ENCODE data around the gene SLC39A11. TPM values are rescaled to one million over a fixed set of nuclear protein-coding genes. Genes with fewer than 3 reads are reported as not detected.

SLC39A11 gene
- total RNA-seq, 1 experiment from 2014 or later, result 56.1 TPM

DNA sequence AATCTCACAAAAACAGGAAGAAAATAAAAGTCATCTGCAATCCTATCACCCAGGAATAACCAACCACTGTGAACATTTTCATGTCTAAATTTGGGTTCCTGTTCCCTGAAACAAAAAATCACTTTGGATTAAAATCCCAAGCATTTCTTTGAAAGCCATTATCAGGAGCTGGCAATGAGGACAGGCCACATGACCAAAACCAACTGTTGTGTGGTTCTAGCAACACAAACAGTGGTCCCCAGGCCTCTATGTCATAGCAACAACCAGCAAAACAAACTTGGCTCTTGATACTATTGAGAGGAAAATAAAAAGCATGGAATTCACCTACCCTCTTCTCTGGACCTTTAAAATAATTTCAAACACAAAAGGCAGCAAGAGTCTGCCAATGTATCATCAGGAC is 252.5 kb downstream of the SLC39A11 start:
- no TSS peak for BruUV-seq (replicated peaks)
- in situ Hi-C loops (cut with HindIII; ENCODE audit: low pct_unique_long_range_greater_than_20kb, low sequenced_read_pairs) (no loop called here), intact Hi-C loops (cut with micrococcal nuclease; ENCODE audit: unreplicated experiment) (no loop called here)
- Histone ChIP-seq H3K27me3 (ENCODE audit: control insufficient read depth, insufficient read depth, low read length) (no peaks in the 10 kb centered on the region), H3K36me3 (ENCODE audit: control insufficient read depth, insufficient read depth, low read length) (no peaks in the 10 kb centered on the region), H3K4me3 (ENCODE audit: low read depth in 2 of 2, low read length in 2 of 2) (no peak overlapping the region), H3K9me3 (ENCODE audit: control insufficient read depth, insufficient read depth, low read depth, low read length) (no peaks in the 10 kb centered on the region), H3K4me1 (ENCODE audit: control insufficient read depth, insufficient read depth, low read length) (no peaks in the 10 kb centered on the region), H3K27ac (ENCODE audit: low read length) (no peak overlapping the region)
- TF ChIP-seq POLR2AphosphoS5 (IDR thresholded peaks at IDR 0.05; ENCODE audit: low read depth, low read length) (no peak), SIN3A (IDR thresholded peaks at IDR 0.05; ENCODE audit: borderline replicate concordance, insufficient read depth, low read depth, low read length) (no peak), TCF7L2 (IDR thresholded peaks at IDR 0.05; ENCODE audit: low read depth, low read length) (no peak)
- TF ChIP-seq, protein P1, sequence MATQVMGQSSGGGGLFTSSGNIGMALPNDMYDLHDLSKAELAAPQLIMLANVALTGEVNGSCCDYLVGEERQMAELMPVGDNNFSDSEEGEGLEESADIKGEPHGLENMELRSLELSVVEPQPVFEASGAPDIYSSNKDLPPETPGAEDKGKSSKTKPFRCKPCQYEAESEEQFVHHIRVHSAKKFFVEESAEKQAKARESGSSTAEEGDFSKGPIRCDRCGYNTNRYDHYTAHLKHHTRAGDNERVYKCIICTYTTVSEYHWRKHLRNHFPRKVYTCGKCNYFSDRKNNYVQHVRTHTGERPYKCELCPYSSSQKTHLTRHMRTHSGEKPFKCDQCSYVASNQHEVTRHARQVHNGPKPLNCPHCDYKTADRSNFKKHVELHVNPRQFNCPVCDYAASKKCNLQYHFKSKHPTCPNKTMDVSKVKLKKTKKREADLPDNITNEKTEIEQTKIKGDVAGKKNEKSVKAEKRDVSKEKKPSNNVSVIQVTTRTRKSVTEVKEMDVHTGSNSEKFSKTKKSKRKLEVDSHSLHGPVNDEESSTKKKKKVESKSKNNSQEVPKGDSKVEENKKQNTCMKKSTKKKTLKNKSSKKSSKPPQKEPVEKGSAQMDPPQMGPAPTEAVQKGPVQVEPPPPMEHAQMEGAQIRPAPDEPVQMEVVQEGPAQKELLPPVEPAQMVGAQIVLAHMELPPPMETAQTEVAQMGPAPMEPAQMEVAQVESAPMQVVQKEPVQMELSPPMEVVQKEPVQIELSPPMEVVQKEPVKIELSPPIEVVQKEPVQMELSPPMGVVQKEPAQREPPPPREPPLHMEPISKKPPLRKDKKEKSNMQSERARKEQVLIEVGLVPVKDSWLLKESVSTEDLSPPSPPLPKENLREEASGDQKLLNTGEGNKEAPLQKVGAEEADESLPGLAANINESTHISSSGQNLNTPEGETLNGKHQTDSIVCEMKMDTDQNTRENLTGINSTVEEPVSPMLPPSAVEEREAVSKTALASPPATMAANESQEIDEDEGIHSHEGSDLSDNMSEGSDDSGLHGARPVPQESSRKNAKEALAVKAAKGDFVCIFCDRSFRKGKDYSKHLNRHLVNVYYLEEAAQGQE (IDR thresholded peaks at IDR 0.05; ENCODE audit: insufficient read depth in 1 of 2, low read depth in 2 of 2, low read length in 1 of 2), result no peak
- TF ChIP-seq, protein P2, sequence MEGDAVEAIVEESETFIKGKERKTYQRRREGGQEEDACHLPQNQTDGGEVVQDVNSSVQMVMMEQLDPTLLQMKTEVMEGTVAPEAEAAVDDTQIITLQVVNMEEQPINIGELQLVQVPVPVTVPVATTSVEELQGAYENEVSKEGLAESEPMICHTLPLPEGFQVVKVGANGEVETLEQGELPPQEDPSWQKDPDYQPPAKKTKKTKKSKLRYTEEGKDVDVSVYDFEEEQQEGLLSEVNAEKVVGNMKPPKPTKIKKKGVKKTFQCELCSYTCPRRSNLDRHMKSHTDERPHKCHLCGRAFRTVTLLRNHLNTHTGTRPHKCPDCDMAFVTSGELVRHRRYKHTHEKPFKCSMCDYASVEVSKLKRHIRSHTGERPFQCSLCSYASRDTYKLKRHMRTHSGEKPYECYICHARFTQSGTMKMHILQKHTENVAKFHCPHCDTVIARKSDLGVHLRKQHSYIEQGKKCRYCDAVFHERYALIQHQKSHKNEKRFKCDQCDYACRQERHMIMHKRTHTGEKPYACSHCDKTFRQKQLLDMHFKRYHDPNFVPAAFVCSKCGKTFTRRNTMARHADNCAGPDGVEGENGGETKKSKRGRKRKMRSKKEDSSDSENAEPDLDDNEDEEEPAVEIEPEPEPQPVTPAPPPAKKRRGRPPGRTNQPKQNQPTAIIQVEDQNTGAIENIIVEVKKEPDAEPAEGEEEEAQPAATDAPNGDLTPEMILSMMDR (IDR thresholded peaks at IDR 0.05), result no peak
- POLR2A ChIA-PET, result no interaction called here
- DNase-seq (ENCODE audit: low read depth, low spot score), result no peak
- no peak for ATAC-seq
- CTCF ChIA-PET, result no interaction called here

DNA sequence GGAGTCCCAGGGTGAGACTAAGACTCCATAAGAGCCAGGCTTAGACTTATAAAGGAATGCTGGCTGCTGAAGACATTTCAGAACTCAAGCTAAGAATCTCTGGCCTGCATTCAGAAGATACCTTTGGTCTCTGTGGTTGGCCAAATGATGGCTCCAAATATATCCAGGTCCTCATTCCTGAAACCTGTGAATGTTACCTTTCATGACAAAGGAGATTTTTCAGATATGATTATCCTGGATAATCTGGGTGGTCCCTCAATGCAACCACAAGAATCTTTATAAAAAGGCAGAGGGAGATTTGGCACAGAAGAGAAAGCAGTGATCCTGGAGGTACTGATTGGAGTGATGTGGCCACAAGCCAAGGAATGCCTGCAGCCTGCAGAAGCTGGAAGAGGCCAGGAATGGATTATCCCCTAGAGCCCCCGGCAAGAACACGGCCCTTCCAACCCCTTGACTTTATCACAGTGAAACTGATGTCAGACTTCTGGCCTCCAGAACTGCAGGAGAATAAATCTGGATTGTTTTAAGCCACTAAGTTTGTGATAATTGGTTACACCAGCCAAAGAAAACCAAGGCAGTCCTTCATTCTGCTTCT is 253.3 kb downstream of the SLC39A11 start:
- no TSS peak for BruUV-seq (replicated peaks)
- no peaks in the 10 kb centered on the region for H3K36me3 ChIP-seq (ENCODE audit: control insufficient read depth, insufficient read depth, low read length)
- in situ Hi-C loops (cut with HindIII; ENCODE audit: low pct_unique_long_range_greater_than_20kb, low sequenced_read_pairs), result no loop called here
- no peak overlapping the region for H3K4me3 ChIP-seq (ENCODE audit: low read depth in 2 of 2, low read length in 2 of 2)
- POLR2A ChIA-PET, result no interaction called here
- ATAC-seq (no peak), DNase-seq (ENCODE audit: low read depth, low spot score) (no peak)
- no peaks in the 10 kb centered on the region for H3K27me3 ChIP-seq (ENCODE audit: control insufficient read depth, insufficient read depth, low read length)
- no peak overlapping the region for H3K27ac ChIP-seq (ENCODE audit: low read length)
- intact Hi-C loops (cut with micrococcal nuclease; ENCODE audit: unreplicated experiment), result no loop called here
- CTCF ChIA-PET, result interaction anchor here (0.6 kb wide), 1 partner anchor 42 kb away, joined by 5 read pairs; no protein-coding TSS in a partner anchor
- H3K9me3 ChIP-seq (ENCODE audit: control insufficient read depth, insufficient read depth, low read depth, low read length), result no peaks in the 10 kb centered on the region
- no peaks in the 10 kb centered on the region for H3K4me1 ChIP-seq (ENCODE audit: control insufficient read depth, insufficient read depth, low read length)
- no peak for TF ChIP-seq POLR2AphosphoS5 (IDR thresholded peaks at IDR 0.05; ENCODE audit: low read depth, low read length)
- TF ChIP-seq SIN3A (IDR thresholded peaks at IDR 0.05; ENCODE audit: borderline replicate concordance, insufficient read depth, low read depth, low read length), result no peak
- TF ChIP-seq, protein P1 (IDR thresholded peaks at IDR 0.05; ENCODE audit: insufficient read depth in 1 of 2, low read depth in 2 of 2, low read length in 1 of 2), result no peak
- TF ChIP-seq, protein P2 (IDR thresholded peaks at IDR 0.05), result no peak
- TF ChIP-seq TCF7L2 (IDR thresholded peaks at IDR 0.05; ENCODE audit: low read depth, low read length), result no peak

Data from Panc1 (cell line).